Neural progenitor cell (in vitro differentiated cells): ENCODE data around the gene LASP1. TPM values are rescaled to one million over a fixed set of nuclear protein-coding genes. Genes with fewer than 3 reads are reported as not detected.

Experiments used
- DNase-seq: peaks from one replicate; pipeline ENCODE4 v3.0.0-alpha.2; 2016; ENCODE audit warnings: low spot score
- H2AFZ ChIP-seq: fragments of 200-600 bp; sonication (generic); replicated peaks from 2 replicates; pipeline ENCODE4 v1.6.1; 2016; ENCODE audit warnings: antibody characterized with exemption
- H3F3A ChIP-seq: fragments of 200-600 bp; sonication (generic); 2 replicates; pipeline ENCODE4 v1.6.1; 2016; ENCODE audit warnings: antibody characterized with exemption, low read depth
- H3K27ac ChIP-seq: fragments of 200-600 bp; sonication (generic); 2 replicates; pipeline ENCODE4 v1.5.1; 2016; ENCODE audit warnings: mild to moderate bottlenecking
- H3K27me3 ChIP-seq: fragments of 200-600 bp; sonication (generic); 2 replicates; pipeline ENCODE4 v1.6.1; 2016; ENCODE audit warnings: mild to moderate bottlenecking, moderate library complexity
- H3K36me3 ChIP-seq: fragments of 200-600 bp; sonication (generic); 2 replicates; pipeline ENCODE4 v1.5.1; 2016
- H3K4me1 ChIP-seq: fragments of 200-600 bp; sonication (generic); 2 replicates; pipeline ENCODE4 v1.6.1; 2016; ENCODE audit warnings: mixed run types
- H3K4me2 ChIP-seq: fragments of 200-600 bp; sonication (generic); 2 replicates; pipeline ENCODE4 v1.6.1; 2016
- H3K4me3 ChIP-seq: fragments of 200-600 bp; sonication (generic); 2 replicates; pipeline ENCODE4 v1.5.1; 2016
- H3K79me2 ChIP-seq: fragments of 200-600 bp; sonication (generic); 2 replicates; pipeline ENCODE4 v1.6.1; 2016; ENCODE audit warnings: low read depth
- H3K9ac ChIP-seq: fragments of 200-600 bp; sonication (generic); 2 replicates; pipeline ENCODE4 v1.6.1; 2016
- H3K9me3 ChIP-seq: fragments of 200-600 bp; sonication (generic); 2 replicates; pipeline ENCODE4 v1.5.1; 2016; ENCODE audit warnings: low read depth
- H4K20me1 ChIP-seq: fragments of 200-600 bp; sonication (generic); 2 replicates; pipeline ENCODE4 v1.6.1; 2016; ENCODE audit warnings: low read depth
- H3K27ac Mint-ChIP-seq: 3 replicates; pipeline ENCODE4 v1.8.0; 2021; ENCODE audit warnings: mixed read lengths
- H3K27me3 Mint-ChIP-seq: 2 replicates; pipeline ENCODE4 v1.8.0; 2022; ENCODE audit warnings: low read depth, mild to moderate bottlenecking, inconsistent platforms, moderate library complexity, mixed read lengths; ENCODE audit not compliant: insufficient read depth
- H3K36me3 Mint-ChIP-seq: 3 replicates; pipeline ENCODE4 v1.8.0; 2021; ENCODE audit warnings: mixed read lengths
- H3K4me1 Mint-ChIP-seq: 3 replicates; pipeline ENCODE4 v1.8.0; 2021; ENCODE audit warnings: mixed read lengths
- H3K4me3 Mint-ChIP-seq: 3 replicates; pipeline ENCODE4 v1.8.0; 2021; ENCODE audit warnings: mild to moderate bottlenecking, moderate library complexity, mixed read lengths
- H3K9me3 Mint-ChIP-seq: 3 replicates; pipeline ENCODE4 v1.8.0; 2020; ENCODE audit warnings: mixed read lengths
- CTCF ChIP-seq: fragments of 200-600 bp; sonication (generic); IDR thresholded peaks from 2 replicates; pipeline ENCODE4 v1.5.1; 2017; ENCODE audit warnings: antibody characterized with exemption, mild to moderate bottlenecking
- EZH2 ChIP-seq: fragments of 200-600 bp; sonication (generic); IDR thresholded peaks from 2 replicates; pipeline ENCODE4 v1.6.1; 2017; ENCODE audit warnings: antibody characterized with exemption, mild to moderate bottlenecking, moderate library complexity
- EZH2phosphoT487 ChIP-seq: fragments of 200-600 bp; sonication (generic); IDR thresholded peaks from 2 replicates; pipeline ENCODE4 v1.6.1; 2017; ENCODE audit warnings: antibody characterized with exemption
- total RNA-seq: library from RNA; depleted of rRNA; stranded (reverse); fragments of >200 nt; gene quantifications from 2 replicates; pipeline ENCODE4 v1.2.3, GENCODE V29; 2015; ENCODE audit warnings: low replicate concordance

The LASP1 gene
- total RNA-seq, 1 donor from 2014 or later = 45.2 TPM

DNA sequence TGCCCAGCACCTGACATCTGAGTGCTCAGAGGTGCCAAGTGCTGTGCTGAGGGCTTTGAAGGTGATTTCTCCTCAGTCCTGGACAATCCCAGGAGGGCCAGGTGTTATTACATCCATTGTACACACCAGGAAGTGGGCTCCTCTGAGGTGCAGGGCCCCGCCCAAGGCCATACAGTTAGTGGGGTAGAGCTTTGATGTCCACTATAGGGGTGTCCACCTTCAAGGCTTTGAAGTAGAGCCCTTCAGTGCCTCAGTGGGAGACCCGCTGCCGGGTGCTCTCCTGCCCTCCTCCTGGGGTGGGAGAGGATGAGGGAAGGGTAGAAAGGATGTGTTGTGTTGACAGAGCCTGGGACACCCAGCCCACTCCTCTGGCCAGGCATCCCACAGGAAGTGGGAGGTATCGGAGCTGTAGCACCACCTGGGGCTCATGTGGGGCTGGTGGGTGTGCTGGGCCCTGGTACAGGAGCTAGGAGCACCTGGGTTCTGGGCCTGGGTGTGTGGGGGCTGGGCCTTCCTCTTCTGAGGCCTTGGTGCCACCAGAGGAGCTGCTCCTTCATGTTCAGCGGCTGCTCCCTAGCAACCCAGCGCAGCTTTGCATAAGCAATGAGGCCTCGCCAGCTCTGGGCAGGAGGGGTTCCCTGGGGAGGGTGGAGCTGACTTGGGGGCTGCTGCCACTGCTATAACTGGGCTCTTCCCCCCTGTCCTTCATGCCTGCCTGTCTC is 7.4 kb downstream of the LASP1 start:
- Histone ChIP-seq H3K9ac (no peak overlapping the region), H3K36me3 (no peaks in the 10 kb centered on the region), H3K4me1 (peaks cover 50% of the 10 kb centered on the region), H3K27ac (no peak overlapping the region), H3F3A (peaks cover 29% of the 10 kb centered on the region), H3K27me3 (no peaks in the 10 kb centered on the region), H3K4me3 (no peak overlapping the region), H3K79me2 (peaks cover 75% of the 10 kb centered on the region), H2AFZ (no peak overlapping the region), H3K9me3 (no peaks in the 10 kb centered on the region), H4K20me1 (peaks cover 22% of the 10 kb centered on the region), H3K4me2 (peak overlapping the region; percentile 57)
- peak overlapping the region; percentile 63 for H3K27ac Mint-ChIP-seq
- H3K9me3 Mint-ChIP-seq = no peaks in the 10 kb centered on the region
- TF ChIP-seq EZH2 = no peak
- TF ChIP-seq CTCF = no peak
- no peak for TF ChIP-seq EZH2phosphoT487
- peaks cover 12% of the 10 kb centered on the region for H3K36me3 Mint-ChIP-seq
- H3K27me3 Mint-ChIP-seq = peaks cover 10% of the 10 kb centered on the region
- DNase-seq = peak; percentile 68
- peaks cover 79% of the 10 kb centered on the region for H3K4me1 Mint-ChIP-seq
- H3K4me3 Mint-ChIP-seq = peak overlapping the region; percentile 23

GRCh38 chr17:38879878-38880665 is 10.2 kb downstream of the LASP1 start:
- H3K27ac Mint-ChIP-seq = peak overlapping the region; percentile 82
- H3K27me3 Mint-ChIP-seq = peaks cover 10% of the 10 kb centered on the region
- Histone ChIP-seq H3K27me3 (no peaks in the 10 kb centered on the region), H3K79me2 (peaks cover 68% of the 10 kb centered on the region), H3K27ac (peak overlapping the region; percentile 82), H3F3A (peaks cover 46% of the 10 kb centered on the region), H3K9ac (no peak overlapping the region), H3K9me3 (no peaks in the 10 kb centered on the region), H3K4me1 (peaks cover 75% of the 10 kb centered on the region), H2AFZ (no peak overlapping the region), H3K4me3 (peak overlapping the region; percentile 25), H3K36me3 (no peaks in the 10 kb centered on the region), H3K4me2 (peak overlapping the region; percentile 71), H4K20me1 (peaks cover 37% of the 10 kb centered on the region)
- peak overlapping the region; percentile 55 for H3K4me3 Mint-ChIP-seq
- H3K4me1 Mint-ChIP-seq = peaks cover 82% of the 10 kb centered on the region
- no peaks in the 10 kb centered on the region for H3K9me3 Mint-ChIP-seq
- peaks cover 17% of the 10 kb centered on the region for H3K36me3 Mint-ChIP-seq
- TF ChIP-seq CTCF (no peak), EZH2 (no peak)
- DNase-seq = peak; percentile 85

DNA sequence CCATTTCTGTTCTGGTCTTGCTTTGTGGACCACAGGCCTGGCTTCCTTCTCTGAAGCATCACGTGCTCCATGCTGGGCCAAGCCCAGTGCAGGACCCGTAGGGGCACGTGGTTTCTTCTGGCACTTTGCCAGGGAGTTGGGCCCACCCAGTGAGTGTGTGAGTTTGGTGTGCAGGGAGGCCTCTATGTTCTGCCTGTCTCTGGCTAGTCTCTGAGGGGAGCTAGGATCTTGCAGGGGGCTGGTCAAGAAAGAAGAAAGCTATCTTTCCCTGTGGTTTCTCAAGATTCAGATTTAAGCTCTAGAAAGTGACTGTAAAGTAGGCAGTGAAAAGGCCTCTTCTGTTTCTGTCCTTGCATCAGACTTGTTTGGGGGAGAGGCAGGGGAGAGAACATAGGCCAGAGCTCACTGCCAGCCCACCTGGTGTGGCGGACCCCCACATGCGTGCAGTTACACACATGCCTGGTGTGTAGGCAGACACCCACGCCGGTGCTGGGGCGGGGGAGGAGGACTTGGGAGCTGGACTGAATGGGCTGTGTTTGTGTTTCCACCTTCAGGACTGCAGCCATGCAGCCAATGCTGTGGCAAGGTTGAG is 11.8 kb downstream of the LASP1 start:
- TF ChIP-seq EZH2phosphoT487 (no peak), CTCF (no peak), EZH2 (no peak)
- Histone ChIP-seq H3K9me3 (no peaks in the 10 kb centered on the region), H4K20me1 (peaks cover 53% of the 10 kb centered on the region), H3K4me3 (no peak overlapping the region), H3K4me1 (peaks cover 91% of the 10 kb centered on the region), H3K27me3 (no peaks in the 10 kb centered on the region), H3K27ac (no peak overlapping the region), H3F3A (peaks cover 63% of the 10 kb centered on the region), H2AFZ (no peak overlapping the region), H3K79me2 (peaks cover 63% of the 10 kb centered on the region), H3K36me3 (no peaks in the 10 kb centered on the region), H3K9ac (no peak overlapping the region), H3K4me2 (peak overlapping the region; percentile 11)
- peak overlapping the region; percentile 54 for H3K4me3 Mint-ChIP-seq
- H3K27me3 Mint-ChIP-seq = peaks cover 6% of the 10 kb centered on the region
- peaks cover 17% of the 10 kb centered on the region for H3K36me3 Mint-ChIP-seq
- H3K4me1 Mint-ChIP-seq = peaks cover 89% of the 10 kb centered on the region
- H3K27ac Mint-ChIP-seq = peak overlapping the region; percentile 87
- DNase-seq = peak; percentile 6
- no peaks in the 10 kb centered on the region for H3K9me3 Mint-ChIP-seq
